ENCODE measurements around the gene PDE7B. TPM values are rescaled to one million over a fixed set of nuclear protein-coding genes. Genes with fewer than 3 reads are reported as not detected.

The PDE7B gene
- total and polyA plus RNA-seq, 10 donors: 0.54 to 4.6 (median 1.5) TPM

GRCh38 chr6:136201732-136202131 lies 350.2 kb downstream of the PDE7B start:
- Histone ChIP-seq H3K36me3 (no peaks in the 10 kb centered on the region), H3K9me3 (no peaks in the 10 kb centered on the region), H3K27ac (no peak overlapping the region), H3K4me3 (no peak overlapping the region), H3K27me3 (replicated peaks in 1 of 7) (no peaks in the 10 kb centered on the region), H3K4me1 (no peaks in the 10 kb centered on the region)
- intact Hi-C loops (cut with DNase I; ENCODE audit: low total_unique reads): no loop called here
- TF ChIP-seq POLR2A (IDR thresholded peaks at IDR 0.05) (no peak), CTCF (IDR thresholded peaks at IDR 0.05 in 8 of 11, conservative IDR thresholded peaks at IDR 0.05 in 3 of 11) (no peak), POLR2AphosphoS5 (IDR thresholded peaks at IDR 0.05) (no peak)
- 64 to 84% (median 82%) methylated on average over 5 of the region's 5 CpGs for WGBS, 5 donors
- no peak for DNase-seq

GRCh38 chr6:136208783-136209182 lies 357.3 kb downstream of the PDE7B start:
- Histone ChIP-seq H3K27ac (no peak overlapping the region), H3K27me3 (replicated peaks in 1 of 7) (no peaks in the 10 kb centered on the region), H3K36me3 (no peaks in the 10 kb centered on the region), H3K9me3 (no peaks in the 10 kb centered on the region), H3K4me1 (no peaks in the 10 kb centered on the region), H3K4me3 (no peak overlapping the region)
- intact Hi-C loops (cut with DNase I; ENCODE audit: low total_unique reads): no loop called here
- no peak for DNase-seq
- WGBS, 5 donors: 94 to 95% (median 95%) methylated on average over 4 of the region's 4 CpGs
- TF ChIP-seq POLR2A (IDR thresholded peaks at IDR 0.05): no peak

GRCh38 chr6:136209496-136209895 lies 358.0 kb downstream of the PDE7B start:
- Histone ChIP-seq H3K4me1 (no peaks in the 10 kb centered on the region), H3K27ac (no peak overlapping the region)

GRCh38 chr6:136210398-136211165 lies 359.1 kb downstream of the PDE7B start:
- H3K4me1 ChIP-seq: no peaks in the 10 kb centered on the region
- no peaks in the 10 kb centered on the region for H3K36me3 ChIP-seq
- no peak overlapping the region for H3K27ac ChIP-seq
- WGBS, 5 donors: 84 to 93% (median 91%) methylated on average over 13 of the region's 13 CpGs
- H3K9me3 ChIP-seq: no peaks in the 10 kb centered on the region
- DNase-seq: no peak
- no peak for TF ChIP-seq POLR2AphosphoS5 (IDR thresholded peaks at IDR 0.05)
- no peak for TF ChIP-seq POLR2A (IDR thresholded peaks at IDR 0.05)
- TF ChIP-seq CTCF (IDR thresholded peaks at IDR 0.05 in 8 of 11, conservative IDR thresholded peaks at IDR 0.05 in 3 of 11): no peak
- intact Hi-C loops (cut with DNase I; ENCODE audit: low total_unique reads): no loop called here
- H3K27me3 ChIP-seq (replicated peaks in 1 of 7): no peaks in the 10 kb centered on the region
- no peak overlapping the region for H3K4me3 ChIP-seq

More at GRCh38 chr6:136209496-136209895, 358.0 kb downstream of the PDE7B start:
- Histone ChIP-seq H3K9me3 (no peaks in the 10 kb centered on the region), H3K27me3 (replicated peaks in 1 of 7) (no peaks in the 10 kb centered on the region), H3K36me3 (no peaks in the 10 kb centered on the region), H3K4me3 (no peak overlapping the region)
- WGBS, 5 donors: 81 to 97% (median 90%) methylated on average over 2 of the region's 2 CpGs
- TF ChIP-seq POLR2A (IDR thresholded peaks at IDR 0.05): no peak
- TF ChIP-seq POLR2AphosphoS5 (IDR thresholded peaks at IDR 0.05): no peak
- no peak for DNase-seq
- intact Hi-C loops (cut with DNase I; ENCODE audit: low total_unique reads): no loop called here

GRCh38 chr6:136212608-136213007 lies 361.1 kb downstream of the PDE7B start:
- DNase-seq: no peak
- no peak overlapping the region for H3K4me3 ChIP-seq
- H3K36me3 ChIP-seq: no peaks in the 10 kb centered on the region
- no peak for TF ChIP-seq CTCF (IDR thresholded peaks at IDR 0.05 in 8 of 11, conservative IDR thresholded peaks at IDR 0.05 in 3 of 11)
- no peak for TF ChIP-seq POLR2AphosphoS5 (IDR thresholded peaks at IDR 0.05)
- no peaks in the 10 kb centered on the region for H3K9me3 ChIP-seq
- H3K27me3 ChIP-seq (replicated peaks in 1 of 7): no peaks in the 10 kb centered on the region
- no peak overlapping the region for H3K27ac ChIP-seq
- WGBS, 5 donors: 88 to 94% (median 92%) methylated on average over 2 of the region's 2 CpGs
- H3K4me1 ChIP-seq: no peaks in the 10 kb centered on the region
- intact Hi-C loops (cut with DNase I; ENCODE audit: low total_unique reads): no loop called here
